ACC112 (cell line): ENCODE results near the gene RIMBP2.
"Not testable (repeated sequence)": the region's sequence is repeated elsewhere in the genome, so short reads cannot be mapped to it uniquely, and the experiment has no call there.

Source experiments
- H2AFZ ChIP-seq: fragments of 200-600 bp; sonication (generic); one replicate; pipeline ENCODE4 v1.6.0; 2017; ENCODE audit warnings: antibody characterized with exemption, low read length; ENCODE audit not compliant: unreplicated experiment
- H3K27ac ChIP-seq: fragments of 200-600 bp; sonication (generic); 2 replicates; pipeline ENCODE4 v1.5.1; 2014; ENCODE audit warnings: low read depth, mild to moderate bottlenecking, antibody characterized with exemption, low read length, moderate library complexity
- H3K27me3 ChIP-seq: fragments of 200-600 bp; sonication (generic); 2 replicates; pipeline ENCODE4 v1.6.1; 2014; ENCODE audit warnings: mild to moderate bottlenecking, antibody characterized with exemption, low read length, moderate library complexity, mixed read lengths; ENCODE audit not compliant: insufficient read depth
- H3K36me3 ChIP-seq: fragments of 200-600 bp; sonication (generic); 2 replicates; pipeline ENCODE4 v1.6.1; 2016; ENCODE audit warnings: mild to moderate bottlenecking, antibody characterized with exemption, low read length, moderate library complexity, mixed read lengths; ENCODE audit not compliant: insufficient read depth
- H3K4me1 ChIP-seq: fragments of 200-600 bp; sonication (generic); one replicate; pipeline ENCODE4 v1.6.1; 2016; ENCODE audit warnings: low read length, mixed read lengths; ENCODE audit not compliant: insufficient read depth, unreplicated experiment, control insufficient read depth
- H3K4me3 ChIP-seq: fragments of 200-600 bp; sonication (generic); 2 replicates; pipeline ENCODE4 v1.5.1; 2014; ENCODE audit warnings: mild to moderate bottlenecking, low read depth, low read length
- H3K79me2 ChIP-seq: fragments of 200-600 bp; sonication (generic); one replicate; pipeline ENCODE4 v1.6.0; 2016; ENCODE audit warnings: low read length; ENCODE audit not compliant: control insufficient read depth, unreplicated experiment, insufficient read depth

The RIMBP2 gene

GRCh38 chr12:130689408-130690405 is 26.4 kb downstream of the RIMBP2 start:
- Histone ChIP-seq H2AFZ (no peak overlapping the region), H3K27ac (no peak overlapping the region), H3K4me1 (no peaks in the 10 kb centered on the region), H3K36me3 (no peaks in the 10 kb centered on the region), H3K27me3 (no peaks in the 10 kb centered on the region), H3K4me3 (no peak overlapping the region), H3K79me2 (no peaks in the 10 kb centered on the region)

- not testable (repeated sequence) for H3K27ac ChIP-seq, H3K4me1 ChIP-seq, H3K79me2 ChIP-seq, H3K36me3 ChIP-seq, H2AFZ ChIP-seq, H3K27me3 ChIP-seq, H3K4me3 ChIP-seq
These were observed 27.1 kb downstream of the RIMBP2 start for GRCh38 chr12:130688999-130689398.

GRCh38 chr12:130687796-130688778 is 28.0 kb downstream of the RIMBP2 start:
- no peak overlapping the region for H3K27ac ChIP-seq
- H3K36me3 ChIP-seq: no peaks in the 10 kb centered on the region
- no peaks in the 10 kb centered on the region for H3K79me2 ChIP-seq
- no peak overlapping the region for H3K4me3 ChIP-seq
- H2AFZ ChIP-seq: no peak overlapping the region
- H3K27me3 ChIP-seq: no peaks in the 10 kb centered on the region
- H3K4me1 ChIP-seq: no peaks in the 10 kb centered on the region

- Histone ChIP-seq H3K4me1 (no peaks in the 10 kb centered on the region), H2AFZ (no peak overlapping the region), H3K79me2 (no peaks in the 10 kb centered on the region), H3K4me3 (no peak overlapping the region), H3K27ac (no peak overlapping the region), H3K36me3 (no peaks in the 10 kb centered on the region), H3K27me3 (no peaks in the 10 kb centered on the region)
These were observed 28.9 kb downstream of the RIMBP2 start for GRCh38 chr12:130687190-130687589.

GRCh38 chr12:130686511-130686991 is 29.5 kb downstream of the RIMBP2 start:
- Histone ChIP-seq H3K36me3 (no peaks in the 10 kb centered on the region), H3K27me3 (no peaks in the 10 kb centered on the region), H2AFZ (no peak overlapping the region), H3K4me1 (no peaks in the 10 kb centered on the region), H3K27ac (no peak overlapping the region), H3K79me2 (no peaks in the 10 kb centered on the region), H3K4me3 (no peak overlapping the region)

GRCh38 chr12:130685850-130686249 is 30.2 kb downstream of the RIMBP2 start:
- no peaks in the 10 kb centered on the region for H3K27me3 ChIP-seq
- H3K79me2 ChIP-seq: no peaks in the 10 kb centered on the region
- no peaks in the 10 kb centered on the region for H3K4me1 ChIP-seq
- no peak overlapping the region for H2AFZ ChIP-seq
- no peak overlapping the region for H3K27ac ChIP-seq
- H3K36me3 ChIP-seq: no peaks in the 10 kb centered on the region
- no peak overlapping the region for H3K4me3 ChIP-seq

- no peak overlapping the region for H3K27ac ChIP-seq
- no peak overlapping the region for H3K4me3 ChIP-seq
- no peaks in the 10 kb centered on the region for H3K27me3 ChIP-seq
These were observed 30.8 kb downstream of the RIMBP2 start for GRCh38 chr12:130685250-130685787.

GRCh38 chr12:130683811-130684210 is 32.3 kb downstream of the RIMBP2 start:
- H3K4me1 ChIP-seq: no peaks in the 10 kb centered on the region
- H3K4me3 ChIP-seq: no peak overlapping the region
- no peak overlapping the region for H2AFZ ChIP-seq
- H3K36me3 ChIP-seq: no peaks in the 10 kb centered on the region
- no peaks in the 10 kb centered on the region for H3K79me2 ChIP-seq
- no peaks in the 10 kb centered on the region for H3K27me3 ChIP-seq
- no peak overlapping the region for H3K27ac ChIP-seq

More at GRCh38 chr12:130685250-130685787, 30.8 kb downstream of the RIMBP2 start:
- Histone ChIP-seq H3K79me2 (no peaks in the 10 kb centered on the region), H3K4me1 (no peaks in the 10 kb centered on the region), H2AFZ (no peak overlapping the region), H3K36me3 (no peaks in the 10 kb centered on the region)

GRCh38 chr12:130683080-130683479 is 33.0 kb downstream of the RIMBP2 start:
- no peaks in the 10 kb centered on the region for H3K27me3 ChIP-seq
- H3K4me1 ChIP-seq: no peaks in the 10 kb centered on the region
- H3K79me2 ChIP-seq: no peaks in the 10 kb centered on the region
- no peak overlapping the region for H3K27ac ChIP-seq
- H3K36me3 ChIP-seq: no peaks in the 10 kb centered on the region
- H3K4me3 ChIP-seq: no peak overlapping the region
- H2AFZ ChIP-seq: no peak overlapping the region

- no peak overlapping the region for H2AFZ ChIP-seq
- no peaks in the 10 kb centered on the region for H3K4me1 ChIP-seq
- H3K27me3 ChIP-seq: no peaks in the 10 kb centered on the region
- H3K27ac ChIP-seq: no peak overlapping the region
- H3K4me3 ChIP-seq: no peak overlapping the region
- H3K79me2 ChIP-seq: no peaks in the 10 kb centered on the region
- H3K36me3 ChIP-seq: no peaks in the 10 kb centered on the region
These were observed 35.6 kb downstream of the RIMBP2 start for GRCh38 chr12:130680451-130680990.
